GM21737 (cell line): ENCODE data around the gene EFEMP1.

Experiments
- ATAC-seq: cut with Tn5 transposase; IDR thresholded peaks from one replicate; pipeline ENCODE4 v1.9.1; 2021; ENCODE audit warnings: mild to moderate bottlenecking, moderate library complexity; ENCODE audit not compliant: unreplicated experiment

EFEMP1 gene

GRCh38 chr2:55871637-55872036 is 51.9 kb downstream of the EFEMP1 start:
- ATAC-seq: no peak

GRCh38 chr2:55869637-55870325 is 53.8 kb downstream of the EFEMP1 start:
- ATAC-seq: no peak

GRCh38 chr2:55865096-55865835 is 58.3 kb downstream of the EFEMP1 start:
- ATAC-seq: no peak

- ATAC-seq: no peak
Observed at GRCh38 chr2:55864351-55865084, 59.1 kb downstream of the EFEMP1 start.

- ATAC-seq: no peak
Observed at GRCh38 chr2:55862673-55863390, 60.8 kb downstream of the EFEMP1 start.

- no peak for ATAC-seq
Observed at GRCh38 chr2:55862246-55862645, 61.3 kb downstream of the EFEMP1 start.

GRCh38 chr2:55861733-55862132 is 61.8 kb downstream of the EFEMP1 start:
- ATAC-seq: no peak

GRCh38 chr2:55860832-55861231 is 62.8 kb downstream of the EFEMP1 start:
- ATAC-seq: no peak

GRCh38 chr2:55859875-55860274 is 63.7 kb downstream of the EFEMP1 start:
- no peak for ATAC-seq

GRCh38 chr2:55857766-55858165 is 65.8 kb downstream of the EFEMP1 start:
- ATAC-seq: no peak

- no peak for ATAC-seq
Observed at GRCh38 chr2:55856936-55857335, 66.6 kb downstream of the EFEMP1 start.

GRCh38 chr2:55848096-55848495 is 75.5 kb downstream of the EFEMP1 start:
- ATAC-seq: no peak

GRCh38 chr2:55846426-55846825 is 77.2 kb downstream of the EFEMP1 start:
- no peak for ATAC-seq

- ATAC-seq: no peak
Observed at GRCh38 chr2:55844986-55845385, 78.6 kb downstream of the EFEMP1 start.

GRCh38 chr2:55843994-55844345 is 79.6 kb downstream of the EFEMP1 start:
- ATAC-seq: no peak

- ATAC-seq: no peak
Observed at GRCh38 chr2:55843096-55843993, 80.2 kb downstream of the EFEMP1 start.

- no peak for ATAC-seq
Observed at GRCh38 chr2:55842046-55842445, 81.5 kb downstream of the EFEMP1 start.

- ATAC-seq: no peak
Observed at GRCh38 chr2:55840460-55840859, 83.1 kb downstream of the EFEMP1 start.

GRCh38 chr2:55839182-55839819 is 84.3 kb downstream of the EFEMP1 start:
- no peak for ATAC-seq

- ATAC-seq: no peak
Observed at GRCh38 chr2:55838653-55839052, 84.9 kb downstream of the EFEMP1 start.
